Activated CD8-positive, alpha-beta memory T cell treated with anti-CD3 and anti-CD28 coated beads for 36 hours (primary cell): ENCODE results near the gene HMOX2. TPM values are rescaled to one million over a fixed set of nuclear protein-coding genes. Genes with fewer than 3 reads are reported as not detected.

Source experiments
- CTCF ChIA-PET: fragments of 350-600 bp; sonication (Branson Sonifier 250); formaldehyde crosslinking; loops from one replicate; lab custom pipeline; 2021; ENCODE audit warnings: antibody characterized with exemption; lab: Charles Lee
- POLR2A ChIA-PET: fragments of 350-600 bp; sonication (Branson Sonifier 250); formaldehyde crosslinking; loops from one replicate; lab custom pipeline; 2021; ENCODE audit warnings: antibody characterized with exemption; lab: Charles Lee
- total RNA-seq, 2 experiments: library from RNA; stranded (reverse); gene quantifications; one replicate each; pipeline ENCODE4 v1.2.3, GENCODE V29; 2021

Gene HMOX2
- total RNA-seq, 2 experiments from 2014 or later = 92.9 to 94.6 TPM

DNA sequence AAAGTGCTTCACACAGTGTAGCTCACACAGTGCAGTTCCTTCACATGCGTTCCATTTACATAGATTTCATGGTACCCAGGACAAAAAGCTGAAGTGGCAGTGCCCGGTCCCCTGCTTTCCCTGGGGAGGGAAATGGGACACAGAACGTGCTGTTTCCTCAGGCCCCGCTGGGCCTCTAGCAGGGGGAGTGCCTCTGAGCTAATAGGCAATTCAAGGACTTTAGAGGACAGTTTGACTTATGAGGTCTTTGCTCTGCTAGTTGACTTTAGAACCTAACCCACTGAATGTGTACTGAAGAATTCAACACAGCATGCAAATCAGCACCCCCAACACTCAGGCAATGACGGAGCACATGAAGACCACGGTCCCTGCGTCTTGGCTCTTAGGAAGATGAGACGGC, 55.6 kb downstream of the HMOX2 start:
- ChIA-PET CTCF (interaction anchor here (2.0 to 2.3 kb wide), 2 partner anchors 19 to 26 kb away, joined by 6 read pairs; no protein-coding TSS in a partner anchor), POLR2A (no interaction called here)

DNA sequence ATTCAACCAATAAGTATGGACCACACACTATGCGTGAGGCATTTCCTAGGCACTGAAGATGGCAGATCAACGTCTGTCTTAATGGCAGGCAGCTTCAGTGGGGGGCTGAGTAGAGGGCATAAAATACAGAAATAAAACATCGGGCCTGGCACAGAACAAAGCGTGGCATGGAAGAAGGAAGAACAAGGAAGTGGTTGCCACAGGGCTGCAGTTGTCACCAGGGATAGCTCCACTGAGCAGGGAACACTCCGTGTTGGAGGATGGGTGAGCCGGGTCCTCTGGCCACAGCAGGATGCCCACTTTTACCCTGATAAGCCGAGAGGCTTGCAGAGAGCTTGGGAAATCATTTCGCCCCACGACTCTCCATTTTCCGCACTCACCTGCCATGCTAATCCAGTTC, 56.0 kb downstream of the HMOX2 start:
- ChIA-PET POLR2A (no interaction called here), CTCF (interaction anchor here (2.0 to 2.3 kb wide), 2 partner anchors 18 to 27 kb away, joined by 6 read pairs; no protein-coding TSS in a partner anchor)

DNA sequence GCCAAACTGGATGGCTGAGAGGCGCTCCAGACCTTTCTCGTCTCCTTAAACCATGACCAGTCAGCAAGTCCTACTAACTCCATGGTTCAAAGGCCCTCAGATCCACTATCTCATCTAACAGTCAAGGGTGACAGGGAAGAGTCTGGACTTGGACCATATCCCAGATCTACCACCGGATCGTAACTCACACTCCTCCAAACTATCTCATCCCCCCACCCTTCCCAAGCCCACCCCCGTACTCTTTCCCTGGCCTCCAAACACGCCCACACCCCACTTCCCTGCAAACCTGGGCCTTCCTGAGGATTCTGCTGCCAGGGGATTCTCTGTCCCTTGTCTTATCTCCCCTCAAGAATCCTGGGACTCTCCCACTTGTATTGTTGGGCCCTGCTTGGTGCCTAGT, 57.3 kb downstream of the HMOX2 start:
- ChIA-PET POLR2A (no interaction called here), CTCF (interaction anchor here (2.0 to 2.3 kb wide), 2 partner anchors 17 to 28 kb away, joined by 6 read pairs; no protein-coding TSS in a partner anchor)

DNA sequence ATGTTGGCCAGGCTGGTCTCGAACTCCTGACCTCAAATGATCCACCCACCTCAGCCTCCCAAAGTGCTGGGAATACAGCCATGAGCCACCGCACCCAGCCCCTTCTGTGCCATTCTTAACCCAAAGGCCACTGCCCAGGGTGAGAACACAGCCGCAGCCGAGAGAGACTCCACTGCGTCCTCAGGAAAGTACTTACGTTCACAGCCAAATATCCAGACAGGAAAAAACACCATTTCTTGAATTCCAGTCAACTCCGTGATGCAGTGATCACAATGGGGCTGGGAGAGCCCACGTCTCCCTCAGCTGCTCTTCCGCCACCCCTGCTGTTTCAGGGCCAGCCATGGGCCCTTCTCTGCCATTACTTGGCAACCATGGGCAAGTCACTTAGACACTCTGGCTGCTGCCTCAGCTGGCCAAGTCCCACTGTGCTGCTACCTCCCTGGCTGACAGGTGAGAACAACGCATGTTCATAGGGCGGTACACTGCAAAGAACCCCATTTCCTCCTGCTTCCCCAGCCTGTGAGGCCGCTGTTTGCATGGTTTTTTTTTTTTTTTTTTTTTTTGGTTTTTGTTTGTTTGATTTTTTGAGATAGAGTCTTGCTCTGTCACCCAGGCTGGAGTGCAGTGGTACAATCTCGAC, 58.1 kb downstream of the HMOX2 start:
- CTCF ChIA-PET = no interaction called here
- POLR2A ChIA-PET = no interaction called here

DNA sequence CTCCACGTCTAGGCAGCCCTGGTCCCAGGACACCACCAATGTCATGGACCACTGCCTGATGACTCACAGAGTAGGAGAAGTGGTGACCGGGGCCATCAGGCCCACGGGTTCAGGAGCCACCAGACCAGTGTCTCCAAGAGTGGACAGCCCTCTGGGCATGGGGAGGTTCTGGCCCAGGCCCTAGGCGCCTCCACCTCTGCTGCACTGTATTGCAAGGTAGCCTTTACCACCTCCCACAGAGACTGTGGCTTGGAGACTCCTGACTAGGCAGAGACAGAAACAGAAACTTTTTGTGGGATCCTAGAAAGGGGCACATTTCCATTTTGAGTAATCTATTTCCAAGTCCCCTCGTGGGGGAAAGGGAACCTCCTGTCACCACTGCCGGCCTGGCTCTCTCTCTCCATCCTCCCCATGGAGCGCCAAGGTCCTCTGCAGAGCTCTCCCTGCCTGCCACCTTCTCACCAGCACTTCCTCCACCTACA, 59.5 kb downstream of the HMOX2 start:
- POLR2A ChIA-PET = interaction anchor here (0.5 to 1.3 kb wide), 3 partner anchors 29 to 263 kb away, joined by 3 to 4 read pairs (median 3); no protein-coding TSS in a partner anchor
- CTCF ChIA-PET = interaction anchor here (0.8 to 1.4 kb wide), 7 partner anchors 11 to 77 kb away, joined by 3 to 4 read pairs (median 3); partner anchors contain the start of gene HMOX2

DNA sequence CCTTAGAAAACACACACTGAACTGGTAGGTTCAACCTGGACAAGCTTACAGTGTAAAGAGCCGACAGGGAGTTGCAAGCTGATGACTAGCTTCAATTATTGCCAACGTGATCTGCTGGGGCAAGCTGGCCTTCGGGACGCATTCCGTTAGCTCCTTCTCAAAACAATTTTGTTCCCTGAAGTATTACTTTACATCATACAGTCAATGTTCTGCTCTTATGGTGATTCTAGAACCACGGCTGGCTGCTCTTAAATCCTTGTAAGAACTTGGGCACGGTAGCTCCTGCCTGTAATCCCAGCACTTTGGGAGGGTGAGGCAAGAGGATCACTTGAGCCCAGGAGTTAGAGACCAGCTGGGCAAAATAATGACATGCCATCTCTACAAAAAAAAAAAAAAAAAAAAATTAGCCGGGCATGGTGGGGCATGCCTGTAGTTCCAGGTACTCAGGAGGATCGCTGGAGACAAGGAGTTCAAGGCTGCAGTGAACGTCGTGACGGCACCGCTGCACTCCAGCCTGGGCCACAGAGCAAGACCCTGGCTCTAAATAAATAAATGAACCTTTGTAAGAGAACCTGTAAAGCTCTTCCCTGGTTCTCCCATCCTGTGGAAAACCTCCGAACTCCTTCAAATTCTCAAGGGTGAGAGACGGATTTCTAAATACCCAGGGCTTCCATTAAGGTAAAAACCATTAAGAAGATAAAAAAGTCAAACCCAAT, 60.4 kb downstream of the HMOX2 start:
- POLR2A ChIA-PET = interaction anchor here (0.5 to 1.3 kb wide), 5 partner anchors 9 to 264 kb away, joined by 3 to 15 read pairs (median 4); no protein-coding TSS in a partner anchor
- CTCF ChIA-PET = interaction anchor here (0.6 to 1.4 kb wide), 9 partner anchors 9 to 76 kb away, joined by 3 to 5 read pairs (median 3); partner anchors contain the start of gene HMOX2

DNA sequence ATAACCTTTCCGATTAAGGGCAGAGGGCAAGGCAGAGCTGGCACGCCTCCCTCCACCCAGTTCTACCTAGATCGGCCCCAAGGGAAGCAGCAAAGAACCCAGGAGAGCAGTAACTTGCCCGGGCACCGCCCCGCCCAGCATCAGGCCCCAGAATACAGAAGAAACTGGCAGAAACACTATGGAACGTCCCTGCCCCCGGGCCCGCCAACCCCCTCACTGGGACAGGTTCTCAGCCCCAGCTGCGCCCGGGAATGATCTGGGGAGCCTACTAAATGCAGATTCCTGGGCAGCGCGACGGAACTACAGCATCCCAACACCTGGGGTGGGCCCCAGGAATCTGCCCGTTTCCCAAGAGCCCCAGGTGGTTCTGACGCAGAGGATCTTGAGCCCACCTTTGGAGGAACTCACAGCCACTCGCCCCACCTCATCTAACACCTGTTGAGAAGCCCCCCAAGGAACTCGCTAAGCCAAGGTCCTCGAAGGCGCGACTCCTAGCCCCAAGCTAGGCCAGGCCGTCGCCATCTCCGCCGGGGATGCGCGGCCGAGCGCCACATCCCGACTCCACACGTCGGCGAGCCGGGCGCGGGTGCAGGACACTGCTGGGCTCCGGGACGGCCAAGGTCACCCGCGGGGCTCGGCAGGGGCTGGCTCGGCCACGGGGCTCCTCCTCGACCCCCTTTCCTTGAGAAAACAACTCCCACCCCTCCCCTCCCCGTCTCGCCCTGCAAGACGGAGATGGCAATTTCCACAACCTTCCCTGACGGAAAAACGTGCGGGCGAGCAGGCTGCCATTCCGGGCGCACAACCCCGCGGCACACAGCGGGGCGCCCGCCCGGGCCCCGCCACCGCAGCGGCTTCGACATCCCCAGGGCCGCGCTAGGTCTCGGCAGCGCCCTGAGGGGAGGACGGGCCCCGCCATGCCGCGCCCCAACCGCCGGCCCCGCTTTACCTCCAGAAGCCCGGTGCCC, 61.5 kb downstream of the HMOX2 start:
- ChIA-PET CTCF (interaction anchor here (1.4 to 3.0 kb wide), 3 partner anchors 11 to 75 kb away, joined by 3 to 19 read pairs (median 4); no protein-coding TSS in a partner anchor), POLR2A (interaction anchor here (0.5 to 0.9 kb wide), 2 partner anchors 11 to 23 kb away, joined by 3 to 5 read pairs; no protein-coding TSS in a partner anchor)

DNA sequence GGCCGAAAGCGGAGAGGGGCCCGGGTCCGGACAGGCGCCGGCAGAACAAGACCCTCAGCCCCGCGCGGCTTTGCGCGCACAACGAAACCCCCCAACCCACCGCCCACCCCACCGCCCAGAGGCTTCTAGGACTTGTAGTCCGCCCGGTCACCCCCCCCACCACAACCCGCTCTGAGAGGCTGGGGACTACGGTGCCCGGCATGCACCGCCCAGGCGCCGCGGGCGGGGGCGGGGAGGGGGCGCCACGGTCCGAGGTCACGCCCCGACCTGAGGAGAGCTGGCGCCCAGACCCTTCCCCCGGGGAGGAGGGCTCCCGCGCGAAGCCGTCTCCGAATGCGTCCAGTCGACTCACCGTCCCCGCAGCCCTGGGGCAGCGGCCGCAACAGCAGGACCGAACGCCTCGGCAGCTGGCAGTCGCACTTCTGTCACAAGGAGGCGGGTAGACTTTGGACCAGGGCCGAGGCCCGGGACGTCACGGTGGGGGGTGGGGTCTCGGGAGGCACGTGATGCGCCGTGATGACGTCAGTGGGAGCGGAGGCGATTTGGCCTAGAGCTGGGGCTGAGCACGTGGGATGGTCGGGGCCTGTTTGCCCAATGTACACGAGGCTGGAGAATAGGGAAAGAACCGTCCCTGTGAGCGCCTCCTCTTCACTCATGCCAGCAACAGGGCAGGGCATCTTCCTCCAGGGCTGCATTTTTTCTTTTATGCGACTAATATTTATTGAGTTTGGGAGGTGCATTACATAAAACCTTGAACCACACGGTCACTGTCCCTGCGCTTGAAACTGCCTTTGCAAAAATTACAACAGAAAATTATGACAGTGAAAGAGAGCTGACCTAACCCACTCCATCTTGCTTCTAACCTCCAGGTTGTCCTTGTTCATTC, 62.4 kb downstream of the HMOX2 start, which contains the start of gene CDIP1:
Gene CDIP1 (minus strand): TSS at position 424 of the 886 bp plus-strand sequence. CDS start 24,643 bp downstream, outside the sequence.
- CTCF ChIA-PET = interaction anchor here (0.6 to 3.0 kb wide), 4 partner anchors 10 to 67 kb away, joined by 3 to 19 read pairs (median 8); no protein-coding TSS in a partner anchor

DNA sequence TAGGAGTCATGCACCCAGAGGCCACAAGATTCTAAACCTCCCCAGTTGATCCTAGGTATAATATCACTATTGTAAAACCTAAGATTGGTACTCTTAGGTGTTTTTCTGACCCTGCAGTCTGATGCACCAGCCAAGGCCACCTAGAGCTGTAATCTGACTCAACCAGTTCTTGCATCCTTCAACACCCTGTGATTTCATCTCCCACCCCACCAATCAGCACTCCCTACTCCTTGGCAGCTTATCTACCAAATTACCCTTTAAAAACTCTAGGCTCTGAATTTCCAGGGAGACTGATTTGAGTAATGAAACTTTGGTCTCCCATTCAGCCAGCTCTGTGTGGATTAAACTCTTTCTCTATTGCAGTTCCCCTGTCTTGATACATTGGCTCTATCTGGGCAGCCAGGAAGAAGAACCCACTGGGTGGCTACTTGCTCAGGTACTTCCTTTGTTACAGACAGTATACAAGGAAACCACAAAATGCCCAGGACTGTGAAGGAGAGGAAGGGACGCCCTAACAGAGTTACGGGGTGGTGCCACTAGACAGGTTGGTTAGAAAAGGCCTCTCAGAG, 63.6 kb downstream of the HMOX2 start:
- POLR2A ChIA-PET = interaction anchor here (1.4 kb wide), 1 partner anchor 35 kb away, joined by 3 read pairs; no protein-coding TSS in a partner anchor

More for the DNA sequence above, 62.4 kb downstream of the HMOX2 start, which contains the start of gene CDIP1:
- POLR2A ChIA-PET = interaction anchor here (0.6 to 1.1 kb wide), 5 partner anchors 9 to 78 kb away, joined by 3 to 10 read pairs (median 3); partner anchors contain the start of gene NMRAL1

DNA sequence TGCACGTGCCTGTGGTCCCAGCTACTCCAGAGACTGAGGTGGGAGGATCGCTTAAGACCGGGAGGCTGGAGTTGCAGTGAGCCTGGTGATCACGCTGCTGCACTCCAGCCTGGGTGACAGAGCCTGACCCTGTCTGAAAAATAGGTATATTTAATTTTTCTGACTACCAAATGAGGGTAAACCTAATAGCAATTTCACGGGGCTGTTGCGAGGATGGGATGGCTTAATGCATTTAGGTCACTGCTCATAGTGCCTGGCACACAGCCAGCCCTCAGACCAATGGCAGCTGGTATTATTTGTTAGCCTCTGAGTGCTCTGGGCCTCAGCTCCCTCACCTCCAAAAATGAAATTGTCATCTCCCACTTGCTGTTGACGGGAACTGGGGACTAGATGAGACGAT, 68.3 kb downstream of the HMOX2 start:
- ChIA-PET POLR2A (no interaction called here), CTCF (interaction anchor here (1.9 kb wide), 1 partner anchor 37 kb away, joined by 6 read pairs; no protein-coding TSS in a partner anchor)

More for the DNA sequence above, 63.6 kb downstream of the HMOX2 start:
- CTCF ChIA-PET = interaction anchor here (2.6 to 3.0 kb wide), 2 partner anchors 9 to 33 kb away, joined by 11 to 19 read pairs; no protein-coding TSS in a partner anchor

DNA sequence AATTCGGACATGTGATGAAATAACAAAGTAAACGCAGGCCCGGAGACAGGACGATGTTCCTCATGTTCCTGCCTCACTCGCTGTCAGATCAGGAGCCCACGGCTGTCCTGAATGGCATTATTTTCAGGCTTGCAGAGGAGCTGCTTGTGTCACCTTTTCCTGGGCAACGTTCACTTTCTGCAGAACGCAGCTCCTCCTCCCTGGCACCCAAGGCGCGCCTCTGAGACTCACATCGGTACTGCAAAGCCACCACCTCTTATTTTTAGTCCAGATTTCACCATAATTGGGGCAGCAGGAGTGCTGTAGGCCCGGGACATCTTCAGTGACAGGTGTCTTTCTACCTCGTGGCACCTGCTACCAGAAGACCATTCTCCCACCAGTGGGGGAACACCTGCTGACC, 71.9 kb downstream of the HMOX2 start:
- POLR2A ChIA-PET = interaction anchor here (0.7 kb wide), 1 partner anchor 288 kb away, joined by 5 read pairs; no protein-coding TSS in a partner anchor
- CTCF ChIA-PET = interaction anchor here (0.6 to 3.5 kb wide), 18 partner anchors 9 to 680 kb away, joined by 3 to 40 read pairs (median 3); partner anchors contain the start of genes CDIP1 and HMOX2

DNA sequence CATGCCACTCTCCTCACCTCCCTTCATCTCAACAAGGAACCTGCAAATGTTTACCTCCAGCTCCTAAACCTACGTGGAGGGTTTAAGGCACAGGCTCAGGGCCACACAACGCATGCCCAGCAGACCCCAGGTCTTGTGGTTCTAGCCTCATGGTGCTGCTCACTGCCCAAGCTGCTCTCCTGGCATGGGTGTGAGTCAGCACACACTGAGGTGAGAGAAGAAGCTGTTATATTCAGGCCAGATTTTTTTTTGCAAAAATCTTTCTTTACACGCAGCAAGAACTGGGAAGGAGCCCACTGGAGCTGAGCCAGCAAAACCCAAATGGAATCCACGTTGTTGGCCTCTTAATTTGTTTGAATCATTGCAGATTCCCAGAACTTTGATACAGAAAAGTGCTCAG, 74.4 kb downstream of the HMOX2 start:
- ChIA-PET POLR2A (no interaction called here), CTCF (interaction anchor here (0.7 to 3.5 kb wide), 5 partner anchors 11 to 147 kb away, joined by 3 to 40 read pairs (median 12); partner anchors contain the start of gene CDIP1)

DNA sequence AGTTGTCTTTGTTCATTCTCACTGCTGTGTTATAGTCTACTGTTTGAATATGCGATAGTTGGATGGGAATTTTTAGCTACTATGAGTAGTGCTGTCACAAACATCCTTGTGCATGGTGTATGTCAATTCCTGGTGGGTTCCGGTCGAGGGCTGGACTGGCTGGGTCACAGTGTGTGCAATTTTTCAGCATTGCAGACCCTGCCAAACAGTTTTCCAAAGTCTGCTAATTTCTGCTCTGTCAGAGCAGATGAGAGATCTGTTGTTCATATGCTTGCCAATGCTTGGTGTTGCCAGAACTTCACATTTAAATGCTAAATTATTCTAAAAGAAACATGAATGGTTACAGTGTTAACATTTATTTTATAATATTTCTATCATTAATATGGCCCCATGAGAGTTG, 76.3 kb downstream of the HMOX2 start:
- CTCF ChIA-PET = interaction anchor here (0.7 to 1.0 kb wide), 2 partner anchors 14 to 34 kb away, joined by 4 read pairs; partner anchors contain the start of gene CDIP1
- POLR2A ChIA-PET = no interaction called here

DNA sequence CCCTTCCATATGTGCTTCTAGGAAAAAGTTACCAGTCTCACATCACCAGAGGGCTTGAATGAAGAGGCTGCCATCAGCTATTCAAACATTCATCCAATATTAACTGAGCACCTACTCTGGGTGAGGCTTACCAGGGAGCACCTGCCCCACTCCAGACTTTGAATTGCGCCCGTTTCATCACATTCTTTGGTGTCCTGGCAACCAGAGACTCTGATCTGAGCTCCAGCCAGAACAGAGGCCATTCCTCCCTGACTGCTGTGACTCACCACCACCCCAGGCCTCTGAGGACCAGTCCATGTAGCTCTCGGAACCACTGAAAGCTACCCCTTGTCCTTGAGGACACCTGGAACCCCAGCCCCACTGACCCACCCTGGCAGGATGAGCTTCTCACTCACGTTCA, 79.9 kb downstream of the HMOX2 start, which contains the start of gene C16orf96:
Gene C16orf96 (plus strand): TSS at position 229 of the 400 bp plus-strand sequence. CDS start 150 bp downstream, at position 379.
- ChIA-PET CTCF (interaction anchor here (0.5 to 0.9 kb wide), 4 partner anchors 29 to 1128 kb away, joined by 3 to 5 read pairs (median 4); no protein-coding TSS in a partner anchor), POLR2A (no interaction called here)

DNA sequence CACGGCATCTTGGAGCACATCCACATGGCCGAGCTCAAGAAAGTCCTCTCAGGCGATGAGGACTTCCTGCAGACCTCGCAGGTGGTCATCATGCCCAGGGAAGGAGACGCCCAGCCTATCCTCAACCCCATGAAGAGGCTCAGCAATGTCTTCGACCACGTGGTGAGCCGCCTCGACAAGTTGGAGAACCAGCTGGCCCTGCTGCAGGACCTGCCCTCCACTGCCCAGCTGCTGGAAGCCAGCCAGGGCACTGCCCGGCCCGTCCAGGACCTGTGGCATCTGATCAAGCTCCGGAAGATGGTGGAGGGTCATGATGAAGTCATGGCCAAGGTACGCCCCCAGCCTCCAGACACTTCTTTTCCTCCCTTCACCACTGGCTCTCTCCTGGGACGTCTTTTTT, 80.4 kb downstream of the HMOX2 start:
- ChIA-PET CTCF (interaction anchor here (0.5 to 0.9 kb wide), 3 partner anchors 28 to 202 kb away, joined by 3 to 5 read pairs (median 3); no protein-coding TSS in a partner anchor), POLR2A (no interaction called here)

DNA sequence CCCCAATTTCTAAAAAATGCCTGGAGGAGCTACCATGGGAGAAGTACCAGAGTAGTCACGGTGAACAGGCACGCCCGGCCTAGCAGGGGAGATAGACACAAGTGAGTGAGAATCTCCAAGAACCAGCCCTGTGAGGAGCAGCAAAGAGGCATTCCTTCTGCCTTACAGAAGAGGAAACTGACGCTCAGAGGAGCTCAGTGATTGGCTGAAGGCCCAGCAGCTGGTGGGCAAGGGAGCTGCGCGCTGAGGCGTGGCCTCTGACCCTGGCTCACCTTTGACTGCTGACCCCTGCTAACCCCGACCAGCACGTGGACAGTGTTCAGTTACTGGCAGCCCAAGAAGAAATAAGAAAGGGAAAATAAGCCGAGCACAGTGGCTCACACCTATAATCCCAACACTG, 81.8 kb downstream of the HMOX2 start:
- POLR2A ChIA-PET = no interaction called here
- CTCF ChIA-PET = no interaction called here
